ENCODE measurements around the gene TSPAN9.

GRCh38 chr12:3098436-3098835, 21.3 kb downstream of the TSPAN9 start:
- no peak for TF ChIP-seq CTCF (IDR thresholded peaks at IDR 0.05)
- TF ChIP-seq POLR2A (IDR thresholded peaks at IDR 0.05; ENCODE audit: low read depth): no peak
